HG03432 (cell line): ENCODE results near the gene ISG20L2.
A peak's percentile ranks its signal among the peaks of the same experiment; 100 is the strongest.

Source experiments
- ATAC-seq: cut with Tn5 transposase; IDR thresholded peaks from one replicate; pipeline ENCODE4 v1.9.1; 2021; ENCODE audit warnings: mild to moderate bottlenecking, moderate library complexity; ENCODE audit not compliant: unreplicated experiment

Gene ISG20L2

GRCh38 chr1:156741481-156741983, 13.0 kb upstream of the ISG20L2 start:
- ATAC-seq, result no peak

DNA sequence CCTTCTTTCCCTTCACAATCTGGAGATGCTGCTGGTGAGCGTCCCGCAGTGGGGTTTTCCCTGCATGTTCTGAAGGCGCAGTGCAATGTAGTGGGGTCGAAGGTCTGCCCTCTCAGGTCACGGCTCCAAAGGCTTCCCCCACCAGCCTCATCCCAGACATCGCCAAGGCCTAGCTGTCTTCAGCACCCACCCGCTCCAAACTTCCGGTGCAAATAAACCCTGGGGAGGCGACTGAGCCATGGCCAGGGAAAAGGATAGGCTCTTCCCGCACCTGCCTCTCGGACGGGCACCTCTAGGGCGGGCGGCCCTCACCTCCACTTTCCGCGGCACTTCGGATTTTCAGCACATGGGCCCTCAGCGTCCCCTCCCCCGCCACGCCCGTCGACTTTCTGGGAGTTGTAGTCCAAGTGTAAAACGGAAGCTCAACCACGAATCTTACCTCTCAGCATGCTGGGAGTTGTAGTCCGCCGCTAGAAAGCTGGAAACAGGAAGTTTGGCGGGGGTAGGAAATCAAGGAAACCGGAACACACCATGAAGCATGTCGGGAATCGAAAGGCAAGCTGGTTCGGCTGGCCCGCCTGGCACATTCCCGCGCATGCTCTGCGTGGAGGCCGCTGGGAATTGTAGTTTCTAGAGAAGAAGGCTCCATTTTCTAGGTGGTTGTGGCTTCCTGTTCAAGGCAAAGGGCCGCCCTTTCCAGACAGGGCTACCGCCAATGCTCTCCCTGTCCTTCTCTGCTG, 12.3 kb upstream of the ISG20L2 start, which contains the start of gene MRPL24:
Gene MRPL24 (minus strand): TSS at position 348 of the 740 bp plus-strand sequence. CDS start 2,384 bp downstream, outside the sequence.
- ATAC-seq, result peak; percentile 85

- no peak for ATAC-seq
These were observed 11.7 kb upstream of the ISG20L2 start for GRCh38 chr1:156740237-156740740.

DNA sequence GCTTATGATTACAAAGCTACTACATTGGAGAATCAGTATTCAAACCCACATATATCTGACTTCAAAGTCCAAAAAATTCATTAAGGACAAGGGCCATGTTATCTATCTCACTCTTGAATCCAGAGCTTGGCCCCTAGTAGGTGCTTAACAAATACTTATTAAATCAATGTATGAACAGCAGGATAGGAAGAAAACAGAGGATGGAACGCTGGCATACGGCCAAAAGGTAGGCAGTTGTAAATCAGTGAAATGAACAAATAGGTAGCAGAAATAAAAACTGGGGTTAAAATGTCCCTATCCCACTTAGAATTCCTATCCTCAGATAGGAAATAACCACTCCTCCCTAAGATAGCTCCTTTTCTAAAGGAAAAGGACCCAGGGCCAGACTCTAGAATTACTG, 10.3 kb upstream of the ISG20L2 start:
- ATAC-seq, result no peak

GRCh38 chr1:156738407-156738806, 9.8 kb upstream of the ISG20L2 start:
- no peak for ATAC-seq

GRCh38 chr1:156733989-156734584, 5.5 kb upstream of the ISG20L2 start:
- ATAC-seq, result no peak

DNA sequence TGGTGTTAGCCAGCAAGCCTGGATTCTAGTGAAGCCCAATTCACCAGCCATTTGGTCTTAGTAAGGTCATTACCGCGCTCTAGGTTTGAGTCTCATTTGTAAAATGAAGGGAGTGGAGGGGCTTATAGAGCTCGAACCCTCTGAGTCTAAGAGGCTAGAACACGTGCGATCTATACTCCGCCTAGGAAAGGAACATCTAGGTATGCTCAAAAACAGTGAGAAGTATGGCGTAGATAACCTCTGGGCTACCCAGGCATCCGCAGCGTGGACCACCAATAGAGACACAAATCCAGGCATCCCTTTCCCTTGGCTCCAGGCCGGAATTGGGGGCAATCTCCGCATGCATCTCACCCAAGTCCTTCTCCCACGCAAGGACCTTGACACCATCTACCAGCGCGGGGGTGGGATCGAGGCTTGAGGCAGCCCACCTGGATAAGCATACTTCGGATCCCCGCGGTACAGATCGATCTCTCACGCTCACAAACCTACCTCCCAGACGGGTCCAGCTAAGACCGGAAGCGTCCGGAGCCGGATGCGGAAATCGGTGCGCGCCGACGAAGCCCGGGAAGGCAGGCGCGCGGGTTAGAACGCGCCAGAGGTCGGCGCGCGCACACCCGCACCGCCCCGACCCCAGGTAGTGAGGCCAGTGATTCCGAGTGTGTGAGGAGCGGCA, 504 bp downstream of the ISG20L2 start, which contains the start of gene METTL25B:
Gene METTL25B (plus strand): TSS at position 544 of the 673 bp plus-strand sequence. CDS start 636 bp downstream, outside the sequence.
- ATAC-seq, result peak; percentile 67

DNA sequence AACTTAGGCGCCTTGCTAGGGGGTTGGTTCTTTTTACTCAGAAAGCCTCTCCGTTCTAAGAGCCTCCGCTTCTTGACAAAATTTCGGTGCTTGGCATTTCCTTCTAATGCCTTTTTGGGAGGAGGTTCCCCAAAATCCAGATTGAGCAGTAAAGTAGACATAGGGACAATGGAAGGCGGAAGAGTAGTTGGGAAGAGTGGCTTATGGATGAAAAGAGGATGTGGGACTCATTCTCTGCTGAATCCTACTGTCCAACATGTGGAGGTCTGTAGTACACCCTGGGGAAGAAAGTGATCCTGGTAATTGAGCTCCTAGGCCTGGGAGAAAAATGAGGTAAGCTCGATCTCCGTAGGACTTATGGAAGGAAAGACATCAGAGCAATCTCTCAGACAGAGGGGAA, 1.1 kb downstream of the ISG20L2 start:
- no peak for ATAC-seq

GRCh38 chr1:156726549-156727226, 1.9 kb downstream of the ISG20L2 start:
- ATAC-seq, result no peak

DNA sequence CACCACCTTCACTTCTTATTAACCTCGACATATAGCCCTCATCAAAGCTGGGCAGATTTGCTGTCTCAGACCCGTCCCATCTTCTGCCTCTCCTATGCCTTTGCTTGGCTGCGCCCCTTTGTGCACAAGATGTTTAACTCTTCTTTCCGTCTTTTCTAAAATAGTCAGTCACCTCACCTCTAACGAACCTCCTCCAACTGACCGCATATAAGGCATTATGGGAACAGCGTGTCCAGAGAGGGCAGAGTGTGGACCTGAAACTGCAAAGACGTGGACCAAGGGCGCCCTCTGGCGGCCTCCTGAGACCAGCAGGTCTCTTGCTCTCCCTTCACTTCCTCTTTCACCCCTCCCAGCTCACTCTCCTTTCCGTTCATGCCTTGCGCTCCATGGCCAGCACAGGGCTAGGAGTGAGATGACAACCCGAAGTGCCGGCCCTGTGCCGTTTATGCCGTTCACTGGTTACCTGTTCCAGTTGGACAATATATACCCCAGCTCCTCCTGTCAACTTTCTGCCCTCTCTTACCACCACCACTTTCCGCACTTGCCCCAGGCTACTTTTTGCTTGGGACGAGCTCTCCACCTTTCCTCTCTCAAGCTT, 2.8 kb downstream of the ISG20L2 start:
- no peak for ATAC-seq

- no peak for ATAC-seq
These were observed 7.0 kb downstream of the ISG20L2 start for GRCh38 chr1:156721535-156721934.

- no peak for ATAC-seq
These were observed 7.4 kb downstream of the ISG20L2 start for GRCh38 chr1:156721131-156721530.

GRCh38 chr1:156717351-156717750, 11.2 kb downstream of the ISG20L2 start:
- no peak for ATAC-seq

DNA sequence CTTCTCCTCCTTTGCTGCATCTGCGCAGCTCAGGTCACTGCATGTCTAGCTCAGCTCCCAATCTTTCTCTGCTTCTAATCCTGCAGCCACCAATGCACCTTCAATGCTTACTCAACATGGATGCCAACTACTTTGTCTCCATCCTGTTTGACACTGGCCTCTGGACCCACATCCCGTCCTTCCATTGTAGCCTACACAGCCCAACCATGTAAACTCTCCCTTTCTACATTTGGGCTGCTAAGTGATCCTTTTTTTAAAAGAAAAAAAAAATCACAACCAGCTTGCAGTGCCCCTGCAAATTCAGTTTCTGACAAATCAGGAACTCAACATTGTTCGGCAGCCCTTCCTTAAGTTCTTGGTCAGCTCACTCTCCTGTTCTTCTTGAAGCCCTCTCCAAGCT, 13.7 kb downstream of the ISG20L2 start:
- no peak for ATAC-seq

GRCh38 chr1:156712626-156713025, 15.9 kb downstream of the ISG20L2 start:
- no peak for ATAC-seq

DNA sequence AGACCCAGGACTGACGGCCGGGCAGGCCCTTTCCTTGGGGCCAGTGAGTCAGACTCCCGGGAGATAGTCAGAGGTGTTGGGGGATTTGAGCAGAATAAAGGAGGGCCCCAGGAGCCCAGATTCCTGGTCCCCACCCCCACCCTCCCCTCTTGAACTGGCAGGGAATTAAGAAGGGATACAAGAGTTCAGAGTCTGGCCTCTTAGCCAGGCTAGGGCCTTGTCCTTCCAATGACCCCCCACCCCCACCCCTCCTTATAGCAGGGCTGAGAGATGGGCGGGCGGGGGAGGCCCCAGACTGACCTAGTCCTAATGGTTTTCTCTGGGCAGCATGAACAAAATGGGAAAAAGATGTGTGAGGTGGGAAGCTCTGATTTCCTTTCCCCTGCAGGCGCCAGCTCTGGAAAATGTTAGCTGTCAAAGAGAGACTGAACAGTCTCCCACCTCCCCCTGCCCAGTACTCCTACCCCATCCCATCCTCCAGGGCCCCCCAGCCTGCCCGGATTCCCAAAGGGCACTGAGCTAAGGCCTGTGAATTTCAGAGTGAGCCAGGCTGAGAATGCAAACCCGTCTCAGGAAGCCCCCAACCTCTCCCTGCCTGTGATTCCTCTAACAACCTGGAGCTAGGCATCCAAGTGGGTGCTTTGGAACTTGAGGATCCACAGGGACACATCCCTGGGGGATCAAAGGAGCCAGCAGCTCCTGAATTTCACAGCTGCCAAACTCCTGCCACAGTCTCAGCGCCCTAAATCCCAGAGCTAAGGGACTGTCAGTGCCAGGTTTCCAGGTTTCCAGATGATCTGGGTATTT, 17.4 kb downstream of the ISG20L2 start:
- ATAC-seq, result no peak

GRCh38 chr1:156709757-156710489, 18.6 kb downstream of the ISG20L2 start:
- ATAC-seq, result no peak

DNA sequence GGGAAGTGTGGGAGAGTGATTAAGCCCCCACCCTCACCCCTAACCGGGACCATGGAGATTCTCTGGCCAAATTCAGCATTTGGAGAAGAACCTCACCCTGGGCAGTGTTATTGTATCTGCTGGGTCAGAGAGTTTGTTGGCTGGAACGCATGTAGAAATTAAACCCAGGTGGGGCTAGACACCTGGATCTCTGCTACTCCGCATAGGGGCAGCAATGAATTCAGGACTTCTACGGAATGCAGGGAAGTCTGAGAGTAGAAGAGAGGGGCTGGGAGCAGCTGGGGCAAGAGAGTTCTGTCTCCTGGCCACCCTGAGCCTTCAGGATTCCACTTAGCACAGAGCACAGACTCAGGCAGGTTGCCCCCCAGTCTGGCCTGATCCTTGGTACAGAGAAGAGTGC, 19.5 kb downstream of the ISG20L2 start:
- no peak for ATAC-seq

GRCh38 chr1:156708218-156708661, 20.3 kb downstream of the ISG20L2 start:
- ATAC-seq, result no peak
